ENCODE results near the gene NRSN1. TPM values are rescaled to one million over a fixed set of nuclear protein-coding genes. Genes with fewer than 3 reads are reported as not detected.

Gene NRSN1
- total RNA-seq, 4 donors from 2014 or later = not detected

DNA sequence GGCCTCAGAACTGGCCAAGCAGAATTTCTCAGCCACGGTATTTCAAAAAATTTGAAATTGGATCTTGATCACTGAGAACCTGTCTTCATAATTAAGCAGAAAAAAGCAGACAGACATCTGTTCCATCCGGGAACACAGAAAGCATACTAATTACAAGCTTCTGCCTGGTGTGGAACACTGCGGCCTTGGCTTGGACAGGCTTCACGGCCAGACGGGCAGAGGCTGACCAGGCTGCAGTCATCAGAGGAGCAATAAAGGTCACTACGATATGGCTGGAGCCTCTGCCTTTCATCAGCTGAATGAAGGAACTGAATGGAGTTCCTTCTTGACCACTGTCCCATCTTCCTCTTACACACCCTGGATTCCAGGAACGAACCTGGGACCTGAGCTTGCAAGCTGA is 3.9 kb upstream of the NRSN1 start:
- H3K27ac ChIP-seq = no peak overlapping the region
- DNase-seq = no peak
- H3K9me3 ChIP-seq = no peaks in the 10 kb centered on the region
- H3K4me1 ChIP-seq = peaks cover 0 to 5% (median 0%) of the 10 kb centered on the region in 4 donors
- no peak overlapping the region for H3K4me3 ChIP-seq
- TF ChIP-seq, protein P1, sequence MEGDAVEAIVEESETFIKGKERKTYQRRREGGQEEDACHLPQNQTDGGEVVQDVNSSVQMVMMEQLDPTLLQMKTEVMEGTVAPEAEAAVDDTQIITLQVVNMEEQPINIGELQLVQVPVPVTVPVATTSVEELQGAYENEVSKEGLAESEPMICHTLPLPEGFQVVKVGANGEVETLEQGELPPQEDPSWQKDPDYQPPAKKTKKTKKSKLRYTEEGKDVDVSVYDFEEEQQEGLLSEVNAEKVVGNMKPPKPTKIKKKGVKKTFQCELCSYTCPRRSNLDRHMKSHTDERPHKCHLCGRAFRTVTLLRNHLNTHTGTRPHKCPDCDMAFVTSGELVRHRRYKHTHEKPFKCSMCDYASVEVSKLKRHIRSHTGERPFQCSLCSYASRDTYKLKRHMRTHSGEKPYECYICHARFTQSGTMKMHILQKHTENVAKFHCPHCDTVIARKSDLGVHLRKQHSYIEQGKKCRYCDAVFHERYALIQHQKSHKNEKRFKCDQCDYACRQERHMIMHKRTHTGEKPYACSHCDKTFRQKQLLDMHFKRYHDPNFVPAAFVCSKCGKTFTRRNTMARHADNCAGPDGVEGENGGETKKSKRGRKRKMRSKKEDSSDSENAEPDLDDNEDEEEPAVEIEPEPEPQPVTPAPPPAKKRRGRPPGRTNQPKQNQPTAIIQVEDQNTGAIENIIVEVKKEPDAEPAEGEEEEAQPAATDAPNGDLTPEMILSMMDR (IDR thresholded peaks at IDR 0.05) = no peak
- TF ChIP-seq POLR2A (IDR thresholded peaks at IDR 0.05) = no peak
- H3K27me3 ChIP-seq = no peaks in the 10 kb centered on the region
- no peaks in the 10 kb centered on the region for H3K36me3 ChIP-seq

DNA sequence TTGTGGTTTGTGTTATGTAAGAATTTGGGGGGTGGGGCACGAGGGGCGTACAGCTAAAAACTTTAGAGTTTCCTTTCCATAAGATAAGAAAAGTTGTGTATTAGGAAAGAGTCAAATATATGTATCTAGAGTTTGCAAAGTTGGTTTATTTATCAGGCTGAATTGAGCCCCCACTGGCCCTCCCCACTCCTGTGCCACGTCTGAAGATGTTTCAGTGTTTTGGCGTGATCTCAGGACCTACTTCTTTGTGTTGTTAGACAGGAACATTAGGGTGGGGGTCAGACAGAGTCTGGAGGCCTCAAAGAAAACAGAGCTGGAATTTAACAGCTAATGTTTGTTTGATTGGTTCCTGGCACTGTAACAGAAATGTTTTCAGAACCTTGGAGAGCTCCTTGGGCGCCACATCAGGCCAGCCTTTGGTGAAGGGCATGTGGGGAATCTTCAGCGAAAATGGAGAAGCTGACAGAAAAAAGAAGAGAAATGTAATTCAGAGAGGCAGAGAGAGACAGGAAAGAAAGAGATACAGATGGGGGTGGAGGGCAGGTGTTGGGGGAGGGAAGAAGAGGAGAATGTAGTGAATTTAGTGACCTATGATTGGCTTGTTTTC is 674 bp downstream of the NRSN1 start:
- peaks cover 0 to 5% (median 0%) of the 10 kb centered on the region in 4 donors for H3K4me1 ChIP-seq
- H3K4me3 ChIP-seq = no peak overlapping the region
- H3K27ac ChIP-seq = no peak overlapping the region
- H3K36me3 ChIP-seq = no peaks in the 10 kb centered on the region
- no peak for DNase-seq
- H3K9me3 ChIP-seq = no peaks in the 10 kb centered on the region
- H3K27me3 ChIP-seq = no peaks in the 10 kb centered on the region
- TF ChIP-seq POLR2A (IDR thresholded peaks at IDR 0.05) = no peak
- TF ChIP-seq, protein P1 (IDR thresholded peaks at IDR 0.05) = no peak

DNA sequence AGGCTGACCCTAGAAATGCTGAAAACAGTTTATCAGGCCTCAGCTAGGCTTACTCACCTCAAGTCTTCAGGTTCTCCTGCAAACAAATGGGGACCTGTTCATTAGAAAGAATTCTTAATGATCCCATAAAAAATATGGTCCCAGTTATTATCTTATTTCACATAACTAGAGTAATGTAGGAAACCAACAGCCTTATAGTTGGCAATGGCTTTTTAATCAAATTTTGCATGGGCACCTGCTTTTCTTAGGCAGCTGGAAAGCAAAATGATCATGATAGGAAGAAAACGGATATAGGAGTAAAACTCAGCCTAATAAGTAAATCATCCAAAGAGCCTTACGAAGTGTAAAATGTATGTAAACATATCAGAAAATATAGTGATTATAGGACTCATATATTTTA is 1.3 kb downstream of the NRSN1 start:
- no peaks in the 10 kb centered on the region for H3K9me3 ChIP-seq

DNA sequence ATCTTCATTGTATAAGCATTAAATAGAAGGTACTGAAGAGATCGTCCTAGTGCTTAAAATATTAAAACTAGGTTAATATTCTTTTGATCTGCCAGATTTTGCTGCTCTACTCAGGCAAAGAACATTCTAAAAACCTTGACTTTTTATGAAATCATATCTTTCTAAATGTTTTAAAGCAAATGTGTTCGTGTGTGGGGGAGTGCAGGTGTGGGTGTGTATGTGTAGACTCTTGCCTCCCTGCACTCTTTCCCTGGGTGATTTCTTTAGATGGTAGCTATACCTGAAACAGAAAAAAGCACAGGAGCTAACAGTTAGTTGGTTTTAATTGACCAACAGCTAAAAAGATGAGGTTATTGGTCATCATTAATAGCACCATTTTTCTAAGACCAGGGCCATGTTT is 5.7 kb downstream of the NRSN1 start:
- Histone ChIP-seq H3K27me3 (no peaks in the 10 kb centered on the region), H3K4me3 (no peak overlapping the region), H3K4me1 (no peaks in the 10 kb centered on the region), H3K36me3 (no peaks in the 10 kb centered on the region), H3K27ac (no peak overlapping the region), H3K9me3 (no peaks in the 10 kb centered on the region)
- no peak for DNase-seq
- TF ChIP-seq POLR2A (IDR thresholded peaks at IDR 0.05) = no peak
- TF ChIP-seq, protein P1 (IDR thresholded peaks at IDR 0.05) = no peak

More for the DNA sequence above, 1.3 kb downstream of the NRSN1 start:
- no peak for DNase-seq
- Histone ChIP-seq H3K4me1 (peaks cover 0 to 5% (median 0%) of the 10 kb centered on the region in 4 donors), H3K27ac (no peak overlapping the region), H3K4me3 (no peak overlapping the region), H3K27me3 (no peaks in the 10 kb centered on the region), H3K36me3 (no peaks in the 10 kb centered on the region)
- no peak for TF ChIP-seq POLR2A (IDR thresholded peaks at IDR 0.05)
- TF ChIP-seq, protein P1 (IDR thresholded peaks at IDR 0.05) = no peak

DNA sequence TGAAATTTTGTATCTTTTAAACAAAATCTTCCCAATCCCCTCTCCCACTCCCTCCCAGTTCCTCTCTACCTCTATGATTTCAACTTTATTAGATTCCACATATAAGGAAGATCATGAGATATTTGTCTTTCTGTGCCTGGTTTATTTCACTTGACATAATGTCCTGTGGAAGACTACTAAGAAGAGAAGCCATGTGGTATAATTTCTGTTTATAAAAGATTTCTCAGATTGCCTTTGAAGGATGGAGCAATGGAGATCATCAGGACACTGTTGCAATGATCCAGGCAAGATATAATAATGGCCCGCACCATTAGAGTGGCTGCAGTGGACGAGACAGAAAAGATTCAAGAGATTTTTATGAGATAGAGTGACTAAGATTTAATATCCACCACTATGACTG is 13.1 kb downstream of the NRSN1 start:
- Histone ChIP-seq H3K4me1 (no peaks in the 10 kb centered on the region), H3K36me3 (no peaks in the 10 kb centered on the region), H3K27ac (no peak overlapping the region), H3K27me3 (no peaks in the 10 kb centered on the region), H3K4me3 (no peak overlapping the region), H3K9me3 (no peaks in the 10 kb centered on the region)
- no peak for TF ChIP-seq POLR2A (IDR thresholded peaks at IDR 0.05)
- TF ChIP-seq, protein P1 (IDR thresholded peaks at IDR 0.05) = no peak
- no peak for DNase-seq

DNA sequence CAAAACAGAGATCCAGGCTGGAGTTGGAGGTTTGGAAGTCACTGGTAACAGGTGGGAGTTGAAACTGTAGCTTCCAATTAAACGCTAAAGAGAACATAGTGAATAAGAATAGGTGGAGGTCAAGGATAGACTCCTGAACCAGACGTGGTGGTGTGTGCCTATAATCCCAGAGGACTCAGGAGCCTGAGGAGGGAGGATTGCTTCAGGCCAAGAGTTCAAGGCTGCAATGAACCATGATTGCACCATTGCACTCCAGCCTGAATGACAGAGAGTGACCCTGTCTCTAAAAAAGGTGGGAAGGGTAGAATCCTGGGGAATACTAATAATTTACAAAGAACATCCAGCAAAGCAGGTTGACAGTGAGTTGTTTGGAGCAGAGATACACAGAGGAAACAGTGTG is 13.6 kb downstream of the NRSN1 start:
- TF ChIP-seq, protein P1 (IDR thresholded peaks at IDR 0.05) = no peak
- TF ChIP-seq POLR2A (IDR thresholded peaks at IDR 0.05) = no peak
- Histone ChIP-seq H3K27me3 (no peaks in the 10 kb centered on the region), H3K4me1 (no peaks in the 10 kb centered on the region), H3K27ac (no peak overlapping the region), H3K36me3 (no peaks in the 10 kb centered on the region), H3K4me3 (no peak overlapping the region), H3K9me3 (no peaks in the 10 kb centered on the region)
- DNase-seq = no peak

All from Peyer's patch (tissue), 4 donors.